Prostate gland (tissue), 2 donors: ENCODE data around the gene LAD1.

Experiments used
- CTCF ChIP-seq, 4 experiments: fragments of 200-600 bp in 2 of 4; fragments of 450-650 bp in 2 of 4; sonication (generic) in 2 of 4; IDR thresholded peaks; 1 replicate in 3 of 4; 2 replicates in 1 of 4; pipeline ENCODE4 v1.5.1; 2016 to 2019; ENCODE audit warnings: antibody characterized with exemption in 4 of 4, mild to moderate bottlenecking in 2 of 4, moderate library complexity in 2 of 4
- POLR2A ChIP-seq: fragments of 450-650 bp; IDR thresholded peaks from one replicate; pipeline ENCODE4 v1.6.1; 2016; ENCODE audit warnings: antibody characterized with exemption, mild to moderate bottlenecking
- POLR2AphosphoS5 ChIP-seq: sonication (generic); formaldehyde crosslinking; IDR thresholded peaks from one replicate; pipeline ENCODE4 v1.6.1; 2017; ENCODE audit warnings: antibody characterized with exemption

- TF ChIP-seq CTCF (IDR thresholded peaks at IDR 0.05) (no peak), POLR2AphosphoS5 (no peak), POLR2A (no peak)
These were observed 4.9 kb upstream of the LAD1 start for GRCh38 chr1:201404055-201404454.
